Activated T-cell treated with anti-CD3 and anti-CD28 coated beads, Interleukin-2, amount 50 U/mL, for 48 hours (primary cell): ENCODE results near the gene EGLN2.
"Not testable (repeated sequence)": the region's sequence is repeated elsewhere in the genome, so short reads cannot be mapped to it uniquely, and the experiment has no call there.

Source experiments
- DNase-seq, 2 experiments: peaks; one replicate each; pipeline ENCODE4 v3.0.0-alpha.2; 2020

Gene EGLN2

GRCh38 chr19:40846722-40847121, 47.7 kb downstream of the EGLN2 start:
- DNase-seq = not testable (repeated sequence)

DNA sequence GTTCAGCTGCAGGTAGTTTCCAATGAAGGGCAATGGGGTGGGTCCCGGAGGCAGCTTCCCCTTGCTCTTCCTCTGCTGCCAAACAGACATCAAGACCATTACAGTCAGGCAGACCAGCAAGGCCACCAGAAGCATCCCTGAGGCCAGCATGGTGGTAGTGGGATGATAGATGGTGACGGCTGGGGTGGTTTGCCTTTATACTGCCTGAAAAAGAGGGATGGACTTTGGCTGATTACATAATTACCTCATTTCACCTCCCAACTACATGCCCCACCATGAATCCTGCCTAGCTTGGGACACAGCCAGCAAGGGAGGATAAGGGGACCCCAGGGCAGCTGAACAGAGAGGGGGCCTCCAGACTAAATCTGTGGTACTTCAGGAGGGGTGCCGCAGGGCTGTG, 51.3 kb downstream of the EGLN2 start, which contains the start of gene CYP2A6:
Gene CYP2A6 (minus strand): TSS at position 171 of the 400 bp plus-strand sequence. CDS start 21 bp downstream, at position 150.
- DNase-seq = not testable (repeated sequence)

DNA sequence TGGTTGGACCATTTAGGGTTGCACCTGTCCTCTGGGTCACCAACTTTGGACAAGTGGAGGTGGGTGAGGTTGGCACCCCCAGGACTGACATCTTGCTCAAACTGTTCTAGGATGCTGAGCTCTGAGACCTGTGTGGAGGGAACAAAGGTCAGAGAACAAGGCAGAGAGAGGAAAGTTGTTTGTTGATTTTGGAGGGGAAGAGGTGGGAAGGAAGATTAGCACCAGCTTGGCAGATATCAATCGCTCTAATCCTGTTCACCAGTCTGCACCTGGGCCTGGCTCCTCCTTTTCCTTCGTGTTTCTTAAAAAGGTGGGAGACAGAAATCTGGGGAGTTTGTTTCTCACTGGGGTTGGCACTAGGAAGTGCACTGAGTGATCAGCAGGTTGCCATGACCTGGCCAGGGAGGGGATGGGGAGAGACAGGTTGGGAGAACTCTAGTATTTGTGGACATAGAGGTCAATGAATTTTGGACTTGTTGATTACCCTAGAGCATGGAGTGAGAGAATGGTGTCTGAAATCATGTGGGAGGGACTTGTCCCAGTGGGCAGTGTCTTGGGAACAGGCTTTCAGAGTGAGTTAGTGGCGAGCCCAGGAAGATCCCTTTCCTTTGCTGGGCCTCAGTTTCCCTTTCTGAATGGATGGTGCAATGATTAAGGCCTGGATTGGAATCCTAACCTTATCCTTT, 53.6 kb downstream of the EGLN2 start:
- not testable (repeated sequence) for DNase-seq
